ENCODE measurements around the gene PTPRR.

PTPRR gene

GRCh38 chr12:70854138-70854537 lies 66.4 kb downstream of the PTPRR start:
- no peak overlapping the region for H3K4me3 ChIP-seq (ENCODE audit: low read length, poor library complexity, severe bottlenecking)
- no peaks in the 10 kb centered on the region for H3K36me3 ChIP-seq (ENCODE audit: insufficient read depth, low read length)
- no peaks in the 10 kb centered on the region for H3F3A ChIP-seq (ENCODE audit: low read depth)
- H3K9me2 ChIP-seq (replicated peaks; ENCODE audit: low read depth, low read length) = no peaks in the 10 kb centered on the region
- H3K79me2 ChIP-seq (ENCODE audit: insufficient read depth, low read length) = no peaks in the 10 kb centered on the region
- no peak overlapping the region for H3K4me2 ChIP-seq (ENCODE audit: low read depth, low read length, poor library complexity, severe bottlenecking)
- no peak overlapping the region for H2AFZ ChIP-seq (ENCODE audit: low read length)
- H3K9me3 ChIP-seq (ENCODE audit: insufficient read depth, low read depth, low read length) = no peaks in the 10 kb centered on the region
- H4K20me1 ChIP-seq (ENCODE audit: insufficient read depth, low read length, poor library complexity, severe bottlenecking) = no peaks in the 10 kb centered on the region
- H3K27me3 ChIP-seq (ENCODE audit: insufficient read depth, low read length, poor library complexity, severe bottlenecking) = no peaks in the 10 kb centered on the region
- H3K4me1 ChIP-seq (ENCODE audit: insufficient read depth, low read length, poor library complexity, severe bottlenecking) = no peaks in the 10 kb centered on the region
- TF ChIP-seq EZH2phosphoT487 (IDR thresholded peaks at IDR 0.05; ENCODE audit: borderline replicate concordance) (no peak), CTCF (conservative IDR thresholded peaks at IDR 0.05; ENCODE audit: low read length) (no peak)
- no peak overlapping the region for H3K9ac ChIP-seq (ENCODE audit: low read depth, low read length, poor library complexity, severe bottlenecking)

GRCh38 chr12:70853326-70853725 lies 67.2 kb downstream of the PTPRR start:
- H3K27me3 ChIP-seq (ENCODE audit: insufficient read depth, low read length, poor library complexity, severe bottlenecking) = no peaks in the 10 kb centered on the region
- no peaks in the 10 kb centered on the region for H3K4me1 ChIP-seq (ENCODE audit: insufficient read depth, low read length, poor library complexity, severe bottlenecking)
- no peaks in the 10 kb centered on the region for H3K36me3 ChIP-seq (ENCODE audit: insufficient read depth, low read length)
- no peaks in the 10 kb centered on the region for H3F3A ChIP-seq (ENCODE audit: low read depth)
- H3K9me3 ChIP-seq (ENCODE audit: insufficient read depth, low read depth, low read length) = no peaks in the 10 kb centered on the region
- H3K9me2 ChIP-seq (replicated peaks; ENCODE audit: low read depth, low read length) = no peaks in the 10 kb centered on the region
- no peaks in the 10 kb centered on the region for H3K79me2 ChIP-seq (ENCODE audit: insufficient read depth, low read length)
- H4K20me1 ChIP-seq (ENCODE audit: insufficient read depth, low read length, poor library complexity, severe bottlenecking) = no peaks in the 10 kb centered on the region
- TF ChIP-seq CTCF (conservative IDR thresholded peaks at IDR 0.05; ENCODE audit: low read length) = no peak
- TF ChIP-seq EZH2phosphoT487 (IDR thresholded peaks at IDR 0.05; ENCODE audit: borderline replicate concordance) = no peak
- no peak overlapping the region for H3K9ac ChIP-seq (ENCODE audit: low read depth, low read length, poor library complexity, severe bottlenecking)
- H2AFZ ChIP-seq (ENCODE audit: low read length) = no peak overlapping the region
- no peak overlapping the region for H3K4me3 ChIP-seq (ENCODE audit: low read length, poor library complexity, severe bottlenecking)
- no peak overlapping the region for H3K4me2 ChIP-seq (ENCODE audit: low read depth, low read length, poor library complexity, severe bottlenecking)

GRCh38 chr12:70852416-70853150 lies 68.0 kb downstream of the PTPRR start:
- no peak overlapping the region for H3K4me3 ChIP-seq (ENCODE audit: low read length, poor library complexity, severe bottlenecking)
- no peaks in the 10 kb centered on the region for H3K36me3 ChIP-seq (ENCODE audit: insufficient read depth, low read length)
- no peak overlapping the region for H3K4me2 ChIP-seq (ENCODE audit: low read depth, low read length, poor library complexity, severe bottlenecking)
- no peaks in the 10 kb centered on the region for H3K79me2 ChIP-seq (ENCODE audit: insufficient read depth, low read length)
- no peaks in the 10 kb centered on the region for H3K9me3 ChIP-seq (ENCODE audit: insufficient read depth, low read depth, low read length)
- no peaks in the 10 kb centered on the region for H3F3A ChIP-seq (ENCODE audit: low read depth)
- no peak overlapping the region for H2AFZ ChIP-seq (ENCODE audit: low read length)
- TF ChIP-seq CTCF (conservative IDR thresholded peaks at IDR 0.05; ENCODE audit: low read length) (no peak), EZH2phosphoT487 (IDR thresholded peaks at IDR 0.05; ENCODE audit: borderline replicate concordance) (no peak)
- H3K9ac ChIP-seq (ENCODE audit: low read depth, low read length, poor library complexity, severe bottlenecking) = no peak overlapping the region
- no peaks in the 10 kb centered on the region for H4K20me1 ChIP-seq (ENCODE audit: insufficient read depth, low read length, poor library complexity, severe bottlenecking)
- no peaks in the 10 kb centered on the region for H3K4me1 ChIP-seq (ENCODE audit: insufficient read depth, low read length, poor library complexity, severe bottlenecking)
- H3K27me3 ChIP-seq (ENCODE audit: insufficient read depth, low read length, poor library complexity, severe bottlenecking) = no peaks in the 10 kb centered on the region
- H3K9me2 ChIP-seq (replicated peaks; ENCODE audit: low read depth, low read length) = no peaks in the 10 kb centered on the region

Data from Loucy (cell line).